ENCODE results near the gene HDAC9.
A peak's percentile ranks its signal among the peaks of the same experiment; 100 is the strongest.

The HDAC9 gene

DNA sequence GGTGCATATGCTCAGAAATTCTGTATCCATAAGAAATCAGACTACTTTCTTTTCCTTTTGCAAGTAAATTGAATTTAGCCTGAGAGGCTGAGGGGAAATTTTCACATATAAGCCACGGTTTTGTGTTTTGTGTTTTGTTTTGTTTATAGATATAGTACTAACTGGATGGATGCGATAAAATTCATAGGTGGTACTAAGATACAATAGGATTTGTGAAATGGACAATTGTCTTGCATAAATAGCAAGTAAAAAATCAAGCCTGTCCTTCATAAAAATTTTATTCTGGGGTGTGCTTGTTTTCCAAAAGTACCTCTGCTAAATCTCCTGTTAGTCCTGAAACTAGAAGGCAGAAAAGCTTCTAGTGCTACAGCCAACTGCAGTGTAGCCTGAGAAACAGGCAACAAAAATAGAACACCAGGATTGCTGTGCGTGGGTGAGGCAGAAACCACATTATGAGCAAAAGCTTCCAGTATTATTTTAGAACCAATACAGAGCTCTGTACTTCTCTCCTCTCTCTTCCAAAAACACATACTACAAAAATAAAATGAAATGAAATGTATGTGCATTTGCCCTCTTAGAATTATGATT, 634 bp upstream of the HDAC9 start:
- DNase-seq, result peak; percentile 65 to 82 (median 77)

DNA sequence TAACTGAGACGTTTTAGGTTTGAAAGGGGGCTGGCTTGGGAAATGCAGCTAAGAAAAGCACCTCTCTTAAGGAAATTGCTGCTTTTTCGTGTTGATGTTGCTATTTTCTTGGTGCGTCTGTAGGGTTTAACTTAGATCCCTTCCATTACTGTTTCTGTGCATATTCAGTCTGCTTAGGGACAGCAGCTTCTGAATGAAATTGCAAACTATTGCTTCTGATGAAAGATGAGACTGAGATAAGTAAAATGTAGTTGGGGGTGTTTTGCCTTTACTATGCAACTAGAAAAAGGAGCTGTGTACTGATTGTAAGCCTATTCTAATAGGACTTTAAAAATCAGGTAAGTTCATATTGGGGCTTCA, 772 bp downstream of the HDAC9 start:
- no peak for DNase-seq

DNA sequence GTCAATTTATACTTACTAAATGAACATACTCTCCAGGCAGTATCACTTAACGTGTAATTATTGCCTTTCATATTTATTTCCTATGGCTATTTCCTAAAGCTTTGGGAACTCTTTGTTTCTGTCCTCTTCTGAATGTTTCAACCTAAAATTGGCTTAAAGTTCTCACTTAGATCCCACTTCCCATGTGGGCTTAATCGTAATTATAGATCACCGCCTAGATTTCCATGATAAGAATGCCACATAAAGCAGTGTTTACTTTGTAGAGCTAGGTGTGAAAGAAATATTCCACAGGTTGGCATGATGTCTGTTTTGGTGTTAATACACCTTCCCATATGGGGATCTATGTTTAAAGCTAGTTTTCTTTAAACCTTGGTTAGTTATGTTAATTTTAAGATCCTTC, 1.5 kb downstream of the HDAC9 start:
- DNase-seq, result no peak

DNA sequence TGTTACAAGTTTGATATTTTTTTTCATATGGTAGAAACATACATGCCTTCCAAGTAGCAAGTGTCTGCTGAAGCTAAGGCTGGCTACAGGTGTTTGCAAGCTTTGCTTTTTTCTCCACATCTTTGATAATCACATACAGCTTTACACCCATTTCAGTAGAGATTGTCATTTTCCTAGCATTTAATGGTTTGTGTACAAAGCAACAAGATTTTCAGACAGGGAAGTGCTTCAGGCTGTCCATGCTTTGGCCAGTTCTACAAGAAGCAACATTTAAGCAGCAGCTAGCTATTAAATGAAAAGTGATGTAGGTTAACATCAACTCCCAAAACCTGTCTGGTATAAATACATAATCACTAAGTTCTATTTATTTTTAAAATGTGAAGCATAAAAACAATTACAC, 2.3 kb downstream of the HDAC9 start:
- no peak for DNase-seq

DNA sequence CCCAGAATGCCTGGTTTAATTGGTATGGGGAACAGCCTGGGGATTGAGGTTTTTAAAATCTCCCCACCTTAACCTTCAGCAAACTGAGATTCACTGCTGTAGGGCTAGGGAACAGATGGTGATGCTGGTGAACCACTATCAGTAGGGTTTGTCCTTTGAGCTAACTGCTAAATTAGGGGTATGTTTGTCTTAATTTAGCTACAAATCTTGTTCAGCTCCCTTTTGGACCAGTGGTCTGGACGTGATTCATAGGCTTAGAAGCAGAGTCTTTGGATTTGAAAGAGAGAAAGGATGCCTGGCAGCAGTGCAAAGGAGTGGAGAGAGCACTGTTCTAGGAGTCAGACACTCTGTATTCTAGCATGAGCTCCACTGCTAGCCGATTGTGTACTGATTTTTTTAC, 2.8 kb downstream of the HDAC9 start:
- DNase-seq, result no peak

DNA sequence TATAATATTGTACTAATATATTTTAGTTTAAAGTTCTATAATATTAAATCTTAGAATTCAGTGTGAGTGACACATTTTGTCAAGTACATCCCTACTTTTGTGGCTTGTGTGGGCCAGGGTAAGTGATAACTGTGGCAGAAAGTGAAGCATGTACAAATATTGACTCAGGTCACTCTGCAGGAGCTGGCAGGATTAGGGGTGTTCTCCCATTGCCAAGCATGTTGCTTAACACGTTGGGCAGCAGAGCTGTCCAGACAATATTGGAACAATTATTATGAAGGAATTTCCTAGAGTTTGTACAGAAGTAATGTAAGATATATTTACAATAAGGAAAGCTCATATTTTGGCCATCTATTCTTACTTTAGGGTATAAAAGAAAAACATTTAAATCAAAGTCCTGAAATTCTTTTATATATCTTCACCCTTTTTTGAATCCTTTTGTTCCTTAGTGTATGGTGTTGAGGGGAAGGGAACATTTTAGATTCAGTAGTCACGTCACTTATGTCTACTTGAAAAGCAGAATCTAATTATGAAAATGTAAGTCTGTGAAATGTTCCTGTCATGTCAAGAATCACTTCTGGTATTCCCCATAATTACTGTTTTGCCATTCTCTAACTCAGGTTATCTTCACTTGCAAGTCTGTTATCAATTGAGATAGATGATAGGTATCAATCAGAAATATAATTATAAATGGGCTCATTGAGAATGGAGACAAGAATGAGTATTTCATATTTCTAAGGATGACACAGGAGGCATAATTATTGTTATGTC, 4.0 kb downstream of the HDAC9 start:
- no peak for DNase-seq

DNA sequence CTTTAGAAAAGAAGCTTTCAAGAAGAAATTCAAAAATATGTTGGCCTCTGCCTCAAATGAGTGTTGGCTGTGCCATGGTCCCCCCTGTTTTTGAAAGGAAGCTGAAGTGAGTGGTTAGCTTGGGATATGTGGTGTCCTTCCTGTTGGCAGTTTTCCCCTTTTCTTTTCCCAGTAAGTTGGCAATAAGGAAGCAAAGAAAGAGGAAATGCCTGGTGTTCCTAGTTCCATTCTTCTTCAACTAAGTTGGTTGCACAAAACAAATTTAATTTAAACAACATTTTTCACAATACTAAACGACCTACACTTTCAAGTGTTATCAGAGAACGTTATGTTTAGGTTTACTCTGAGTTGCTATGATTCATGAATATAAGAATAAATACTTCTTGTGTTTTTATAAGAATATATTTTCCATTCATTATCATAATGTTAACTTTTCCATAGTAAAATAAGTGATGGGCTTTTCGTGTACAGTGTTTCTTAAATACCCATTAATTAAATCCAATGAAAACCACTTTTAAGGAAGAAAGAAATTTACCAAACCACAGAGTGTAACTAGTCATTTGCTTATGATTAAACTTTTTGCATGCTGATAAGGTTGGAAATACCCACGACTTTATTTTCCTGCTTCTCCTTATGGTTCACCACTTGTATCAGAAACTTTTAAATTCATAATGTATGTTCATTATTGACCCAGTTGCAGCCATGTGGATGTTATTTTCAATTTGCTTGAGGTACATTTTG, 7.7 kb downstream of the HDAC9 start:
- peak in 3 of 4 experiments; percentile 10 to 40 (median 37) for DNase-seq

DNA sequence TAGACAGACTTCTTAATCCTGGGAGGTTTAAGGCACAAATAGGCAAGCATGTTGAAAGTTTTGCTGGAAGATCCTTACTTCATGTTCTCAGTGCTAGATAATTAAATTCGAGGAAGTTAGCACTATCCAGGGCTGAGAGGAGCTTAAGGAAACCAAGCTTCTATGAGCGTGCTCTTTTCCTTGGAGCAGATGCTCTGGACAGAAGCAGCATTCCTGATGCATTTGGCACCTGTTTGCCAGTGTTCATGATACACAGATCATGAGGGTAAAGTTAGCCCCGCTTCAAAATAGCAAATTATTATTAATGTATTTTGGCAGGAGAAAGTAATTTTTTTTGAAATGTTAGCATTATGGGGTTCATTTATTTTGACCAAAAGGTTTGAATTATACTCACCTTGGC, 9.4 kb downstream of the HDAC9 start:
- peak in 2 of 4 experiments; percentile 20 to 36 for DNase-seq

DNA sequence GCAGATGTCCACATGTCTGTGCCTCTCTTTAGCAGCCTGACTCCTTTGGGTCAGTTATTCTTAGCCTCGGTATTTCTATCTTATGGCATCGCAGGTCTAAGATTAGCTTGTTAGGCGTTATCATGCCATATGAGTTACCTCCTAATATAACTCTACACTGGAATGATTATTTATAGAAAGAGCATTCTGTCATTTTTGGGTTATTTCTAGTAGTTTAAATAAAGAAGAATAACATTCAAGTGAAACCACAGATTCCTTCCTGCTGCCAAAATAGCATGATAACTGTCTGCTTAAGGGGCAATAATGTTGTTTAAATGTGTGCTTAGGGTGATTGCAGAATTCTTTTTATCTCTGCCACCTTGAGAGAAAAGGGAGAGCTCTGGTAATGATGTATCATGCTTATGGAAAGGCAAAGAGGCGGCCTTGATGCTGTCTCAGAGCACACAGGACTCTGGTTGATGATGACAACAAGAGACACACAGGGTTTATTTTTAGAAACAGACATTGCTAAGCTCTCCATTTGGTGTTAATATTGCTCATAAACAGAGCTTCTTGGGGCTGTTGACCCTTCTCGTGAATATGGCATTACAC, 10.4 kb downstream of the HDAC9 start:
- peak; percentile 23 to 58 (median 49) for DNase-seq

DNA sequence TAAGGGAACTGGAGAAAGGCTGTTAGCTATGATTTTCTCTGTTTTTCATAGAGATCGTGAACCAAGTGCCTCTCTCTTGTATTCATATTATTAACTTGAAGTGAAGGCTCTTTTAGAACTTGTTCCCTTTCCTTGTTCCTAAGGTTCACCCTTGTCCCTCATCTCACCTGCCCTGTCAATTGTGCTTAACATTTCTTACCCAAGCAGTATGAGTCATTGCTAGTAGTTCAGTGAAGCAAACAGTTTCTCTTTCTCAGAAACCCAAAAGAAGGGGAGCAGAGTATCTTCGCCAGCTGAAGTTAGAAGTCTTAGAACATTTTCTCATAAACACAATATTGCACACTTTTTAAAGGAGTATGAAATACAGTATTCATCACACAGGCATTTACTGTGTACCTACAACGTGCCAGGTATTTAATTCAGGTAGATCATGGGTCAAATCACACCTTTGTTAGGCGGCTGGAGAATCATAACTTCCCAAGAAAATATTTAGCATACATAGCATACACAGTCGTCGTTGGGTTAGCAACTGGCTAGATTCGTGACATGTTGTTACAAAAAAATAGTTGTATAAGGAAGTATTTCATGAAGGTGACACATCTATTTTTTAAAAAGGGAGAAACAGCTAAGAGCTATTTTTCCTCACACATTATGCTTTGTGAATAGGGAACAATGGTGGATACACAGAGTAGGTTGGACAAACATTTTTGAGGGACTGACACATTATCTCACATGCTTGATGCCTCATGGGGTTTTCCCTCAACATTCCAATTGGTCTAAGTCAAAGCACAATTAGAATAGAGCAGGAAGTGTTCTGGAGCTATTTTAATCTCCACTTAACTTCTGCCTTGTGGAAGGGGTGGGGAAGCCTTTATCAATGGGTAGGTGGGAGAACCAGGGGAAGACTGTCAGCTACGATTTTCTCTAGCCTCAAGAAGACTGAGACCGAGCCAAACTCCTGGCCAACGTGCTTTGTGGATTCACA, 13.2 kb downstream of the HDAC9 start:
- DNase-seq, result peak; percentile 64 to 94 (median 78)

DNA sequence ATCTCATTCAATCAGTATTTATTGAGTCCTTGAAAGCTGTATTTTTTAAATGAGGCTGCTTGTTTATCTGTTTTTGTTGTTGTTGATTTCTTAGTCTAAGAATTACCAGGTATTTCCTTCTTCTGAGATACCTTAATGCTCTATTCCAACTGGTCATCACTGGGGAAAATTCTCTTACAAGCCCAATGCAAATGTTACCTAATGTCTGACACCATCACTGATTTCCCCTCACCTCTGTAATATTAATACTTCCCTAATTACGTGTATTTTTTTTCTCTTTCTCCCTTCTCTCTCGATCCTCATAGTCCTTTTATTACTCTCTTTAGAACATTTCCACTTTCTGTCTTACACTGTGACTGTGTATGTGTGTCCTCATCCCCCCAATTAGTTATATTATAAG, 13.9 kb downstream of the HDAC9 start:
- DNase-seq, result peak in 2 of 4 experiments; percentile 44 to 47

DNA sequence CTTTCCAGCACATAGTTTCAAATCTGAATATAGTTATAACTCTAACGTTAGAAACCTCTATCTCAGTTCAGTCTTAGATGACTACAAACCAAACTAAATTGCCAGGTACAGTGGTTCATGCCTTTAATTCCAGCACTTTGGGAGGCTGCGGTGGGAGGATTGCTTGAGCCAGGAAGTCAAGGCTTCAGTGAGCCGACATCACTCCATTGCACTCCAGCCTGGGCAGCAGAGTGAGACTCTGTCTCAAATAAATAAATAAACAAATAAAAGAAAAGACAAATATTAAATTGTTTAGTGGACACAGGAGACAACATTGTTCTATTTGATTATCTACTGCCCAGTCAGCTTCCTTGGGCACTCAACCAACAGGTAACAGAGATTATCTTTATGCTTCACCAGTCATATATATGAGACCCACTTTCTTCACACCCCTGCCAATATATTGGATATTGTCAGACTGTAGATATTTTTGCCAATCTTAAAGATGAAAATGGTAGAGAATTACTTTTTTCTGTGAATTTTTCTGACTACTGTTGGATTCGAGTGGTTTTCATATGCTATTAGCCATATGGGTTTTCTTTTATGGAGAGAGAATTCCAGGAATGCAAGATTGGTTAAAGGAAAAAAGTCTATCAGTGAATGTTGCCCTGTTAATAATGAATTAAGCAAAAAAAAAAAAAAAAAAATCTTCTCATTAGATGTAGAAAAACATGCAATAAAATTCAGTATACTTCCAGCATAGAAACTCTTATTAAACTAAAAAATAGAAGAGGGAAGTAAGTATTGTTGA, 16.0 kb downstream of the HDAC9 start:
- no peak for DNase-seq

DNA sequence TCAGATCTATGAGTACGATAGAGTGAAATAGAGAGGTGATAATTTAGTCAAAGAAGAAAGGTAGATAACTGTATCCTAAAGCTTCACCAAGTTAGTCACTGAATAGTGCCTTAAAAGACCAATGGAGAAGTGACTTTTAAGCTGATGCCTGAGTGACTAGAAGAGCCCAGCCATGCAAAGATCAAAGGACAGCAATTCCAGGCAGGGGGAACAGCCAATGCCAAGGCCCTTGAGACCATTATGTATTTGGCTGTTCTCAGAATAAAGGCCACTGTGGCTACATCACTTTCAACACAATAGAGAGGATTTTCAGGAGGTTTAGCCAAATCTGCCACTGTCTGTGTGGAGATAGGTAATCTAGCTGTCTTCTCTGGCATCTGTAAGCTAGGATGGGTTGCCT, 17.8 kb downstream of the HDAC9 start:
- no peak for DNase-seq

DNA sequence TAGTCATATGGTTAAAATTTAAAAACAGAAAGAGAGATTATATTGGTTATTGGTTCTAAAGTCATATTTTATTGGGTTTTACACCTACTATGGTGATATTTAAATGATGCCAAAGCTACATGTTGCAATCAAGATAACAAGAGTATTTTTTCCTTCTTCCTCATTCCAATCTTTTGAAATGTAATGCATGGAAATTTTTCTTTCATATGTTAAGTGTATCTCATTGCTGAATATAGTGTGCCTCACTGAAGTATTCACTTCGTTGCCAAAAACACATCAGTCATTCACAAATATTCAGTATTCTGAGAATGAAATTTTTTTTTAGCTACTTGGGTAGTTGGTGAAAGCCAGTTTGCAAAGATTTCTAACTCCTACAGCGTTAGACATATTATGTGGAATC, 19.5 kb downstream of the HDAC9 start:
- no peak for DNase-seq

DNA sequence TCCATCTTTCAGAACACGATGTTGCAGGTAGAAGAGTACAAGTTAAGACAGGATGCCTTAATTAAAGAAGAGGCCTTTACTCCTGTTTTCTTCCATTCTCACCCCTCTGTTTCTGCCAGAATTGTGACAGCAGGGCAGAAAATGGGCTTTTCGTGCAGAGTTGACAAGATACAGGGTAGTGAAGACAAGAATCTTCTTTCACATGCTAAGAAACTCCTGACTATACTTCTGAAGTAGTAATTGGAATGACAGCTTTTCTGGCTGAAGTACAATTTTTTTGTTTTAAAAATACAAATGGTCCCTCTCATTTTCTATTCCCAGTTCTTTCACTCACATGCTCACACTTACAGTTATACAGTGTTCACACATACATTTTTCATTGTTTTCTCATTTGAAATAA, 22.1 kb downstream of the HDAC9 start:
- no peak for DNase-seq

DNA sequence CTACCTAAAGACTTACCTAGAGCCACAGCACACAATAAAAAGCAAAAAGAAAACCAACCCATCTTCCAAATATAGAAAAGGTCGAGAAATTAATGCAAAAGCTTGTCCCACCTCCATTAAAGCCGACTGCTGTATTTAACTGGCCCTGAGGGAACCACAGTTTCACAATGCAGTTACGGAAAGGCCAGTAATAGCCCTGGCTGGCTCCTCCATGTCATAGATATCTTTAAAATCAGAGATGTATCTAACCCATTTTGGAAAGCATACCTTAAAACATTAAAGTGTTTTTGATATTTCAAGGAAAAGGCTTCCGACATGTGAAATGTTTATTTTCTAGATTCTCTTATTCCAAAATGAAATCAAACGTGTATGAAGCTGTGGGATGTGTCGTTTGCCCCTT, 23.0 kb downstream of the HDAC9 start:
- DNase-seq, result no peak

DNA sequence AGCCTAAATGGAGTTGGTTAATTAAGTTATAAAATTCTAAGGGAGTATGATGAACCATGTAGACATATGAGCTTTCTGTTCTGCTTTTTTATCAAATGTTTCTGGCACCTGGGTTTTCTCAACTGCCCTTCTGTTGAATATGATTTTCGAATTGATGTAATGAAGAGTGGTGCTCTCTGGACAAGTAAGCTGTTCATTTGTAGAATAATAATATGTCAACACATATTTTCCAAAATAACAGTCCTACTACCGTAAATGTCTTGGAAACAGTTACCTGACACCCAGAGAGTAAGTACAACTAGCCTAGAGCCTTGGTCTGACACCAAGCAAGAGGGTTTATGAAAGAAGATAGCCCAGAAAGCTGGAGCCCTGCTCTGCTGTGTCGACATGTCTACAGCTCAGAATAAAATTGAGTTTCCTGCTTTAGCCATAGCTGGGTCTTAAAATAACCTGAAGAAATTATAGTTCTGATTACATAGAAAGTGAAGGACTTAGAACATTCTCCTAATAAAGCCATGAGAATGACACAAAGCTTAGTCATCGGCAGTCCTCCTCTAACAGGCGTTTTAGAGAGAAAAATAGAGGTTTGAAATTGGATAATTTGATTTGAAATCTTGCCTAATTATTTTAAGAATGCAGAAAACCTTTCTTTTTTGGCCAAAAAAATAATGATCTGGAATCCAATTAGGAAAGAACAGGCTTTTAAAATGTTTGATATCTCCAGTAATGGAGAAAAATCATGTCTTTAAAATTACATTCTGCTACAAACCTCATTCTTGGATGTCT, 25.1 kb downstream of the HDAC9 start:
- peak in 1 of 4 experiments; percentile 27 for DNase-seq

DNA sequence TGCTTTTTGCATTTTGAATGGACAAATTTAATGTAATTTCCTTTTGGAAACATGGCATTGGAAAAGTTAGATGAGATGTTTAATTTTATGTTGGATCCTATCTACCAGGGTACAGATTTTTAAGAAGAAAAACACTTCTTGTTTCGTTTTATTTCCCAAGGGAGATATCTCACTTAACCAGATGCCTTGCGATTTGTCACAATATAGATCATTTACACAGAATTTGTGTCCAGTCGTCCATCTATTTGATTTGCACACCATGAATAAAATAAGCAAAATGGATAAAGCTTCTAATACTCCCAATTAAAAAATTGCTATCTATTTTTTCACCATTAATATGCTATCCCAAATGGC, 25.7 kb downstream of the HDAC9 start:
- no peak for DNase-seq

DNA sequence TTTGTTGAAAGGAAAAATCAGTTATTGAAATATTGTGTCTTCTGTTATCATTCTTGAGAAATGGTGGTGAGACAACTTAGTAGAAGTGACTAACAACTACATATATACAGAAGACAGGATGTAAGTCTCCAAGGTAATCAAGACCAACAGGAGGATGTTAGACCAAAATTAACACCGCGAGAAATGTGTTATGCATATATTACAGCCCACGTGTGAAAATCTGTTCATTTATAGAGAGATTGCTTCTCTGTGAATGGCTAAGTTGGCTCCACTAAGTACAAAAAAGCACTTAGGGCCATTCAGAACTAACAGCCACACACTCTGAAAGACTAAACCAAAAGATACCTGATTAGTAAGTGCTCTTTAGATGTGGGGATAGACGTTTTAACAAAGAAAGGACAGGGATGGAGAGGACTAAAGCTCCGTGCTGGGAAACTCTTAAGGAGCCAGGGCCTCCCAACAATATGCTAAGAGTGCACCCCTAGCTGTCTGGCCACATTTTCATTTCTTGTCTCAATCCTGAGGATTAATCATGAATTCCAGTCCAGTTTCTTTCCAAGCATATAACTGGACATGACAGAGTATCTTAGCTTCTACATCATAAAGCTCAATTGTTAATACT, 26.5 kb downstream of the HDAC9 start:
- DNase-seq, result no peak

DNA sequence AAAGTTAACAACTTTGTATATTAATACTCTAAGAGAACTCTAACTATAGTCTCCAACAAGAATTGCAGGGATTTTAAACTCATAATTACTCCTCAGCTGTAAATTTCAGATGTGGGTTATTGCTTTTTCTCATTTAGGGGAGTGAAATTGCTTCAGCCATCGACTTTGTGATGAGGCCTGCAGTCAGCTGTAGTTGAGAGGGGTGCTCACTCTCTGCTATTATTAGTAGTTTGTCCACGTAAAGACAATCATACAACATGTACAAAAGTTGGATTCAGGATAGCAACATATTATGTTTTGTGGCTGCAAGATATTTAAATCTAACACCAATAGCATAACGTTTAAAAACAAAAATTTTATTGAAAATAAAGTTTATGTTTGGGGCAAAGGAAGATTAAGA, 28.7 kb downstream of the HDAC9 start:
- DNase-seq, result no peak

Measured in suppressor macrophage (primary cell).